GM20000 (cell line): ENCODE measurements around the gene USF3.

Experiments used
- DNase-seq: peaks from one replicate; pipeline ENCODE4 v3.0.0; 2012; ENCODE audit warnings: low spot score
- TF ChIP-seq, protein P1 (sequence below): IDR thresholded peaks from 2 replicates; pipeline ENCODE4 v1.5.1; 2012; ENCODE audit warnings: mild to moderate bottlenecking, control low read depth; ENCODE audit errors: extremely low read depth, missing control alignments

The USF3 gene

DNA sequence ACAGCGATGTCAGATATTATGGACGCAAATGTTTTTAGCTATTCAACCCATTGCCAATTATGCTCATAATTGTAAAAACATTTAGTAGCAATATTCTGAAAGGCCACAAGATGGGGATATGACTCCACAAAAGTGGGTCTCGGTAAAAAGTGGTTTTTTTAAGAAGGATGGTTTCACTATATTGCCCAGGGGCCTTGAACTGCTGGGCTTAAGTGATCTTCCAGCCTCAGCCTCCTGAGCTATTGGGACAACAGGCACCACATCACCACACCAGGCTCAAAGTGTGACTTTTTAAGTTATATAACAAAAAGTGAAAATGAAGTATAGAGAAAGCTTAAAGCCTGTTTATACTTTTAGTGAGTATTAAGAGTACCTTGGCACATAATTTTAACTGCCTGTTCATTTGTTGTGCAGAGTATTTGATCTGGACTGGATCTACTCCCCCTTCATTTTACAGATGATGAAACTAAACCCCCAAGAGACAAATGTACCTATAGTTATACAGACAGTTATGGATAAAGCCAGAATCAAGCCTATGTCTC lies 40.2 kb upstream of the USF3 start:
- DNase-seq: peak; percentile 40

DNA sequence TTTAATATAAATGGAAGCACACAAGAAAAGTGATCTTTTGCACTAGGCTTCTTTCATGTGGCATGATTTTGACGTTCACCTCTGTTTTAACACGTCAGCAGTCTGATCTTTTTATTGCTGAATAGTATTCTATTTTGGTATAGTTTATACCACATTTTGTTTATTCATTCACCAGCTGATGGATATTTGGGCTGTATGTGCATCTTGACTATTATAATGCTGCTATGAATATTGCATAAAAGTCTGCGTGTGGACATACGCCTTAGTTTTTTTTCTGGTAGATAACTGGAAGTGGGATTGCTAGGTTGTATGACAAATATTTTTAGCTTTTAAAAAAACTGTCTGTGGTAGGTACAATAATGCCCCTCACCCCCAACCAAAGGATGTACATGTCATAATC lies 35.3 kb upstream of the USF3 start:
- no peak for DNase-seq
- TF ChIP-seq, protein P1, sequence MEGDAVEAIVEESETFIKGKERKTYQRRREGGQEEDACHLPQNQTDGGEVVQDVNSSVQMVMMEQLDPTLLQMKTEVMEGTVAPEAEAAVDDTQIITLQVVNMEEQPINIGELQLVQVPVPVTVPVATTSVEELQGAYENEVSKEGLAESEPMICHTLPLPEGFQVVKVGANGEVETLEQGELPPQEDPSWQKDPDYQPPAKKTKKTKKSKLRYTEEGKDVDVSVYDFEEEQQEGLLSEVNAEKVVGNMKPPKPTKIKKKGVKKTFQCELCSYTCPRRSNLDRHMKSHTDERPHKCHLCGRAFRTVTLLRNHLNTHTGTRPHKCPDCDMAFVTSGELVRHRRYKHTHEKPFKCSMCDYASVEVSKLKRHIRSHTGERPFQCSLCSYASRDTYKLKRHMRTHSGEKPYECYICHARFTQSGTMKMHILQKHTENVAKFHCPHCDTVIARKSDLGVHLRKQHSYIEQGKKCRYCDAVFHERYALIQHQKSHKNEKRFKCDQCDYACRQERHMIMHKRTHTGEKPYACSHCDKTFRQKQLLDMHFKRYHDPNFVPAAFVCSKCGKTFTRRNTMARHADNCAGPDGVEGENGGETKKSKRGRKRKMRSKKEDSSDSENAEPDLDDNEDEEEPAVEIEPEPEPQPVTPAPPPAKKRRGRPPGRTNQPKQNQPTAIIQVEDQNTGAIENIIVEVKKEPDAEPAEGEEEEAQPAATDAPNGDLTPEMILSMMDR: no peak

More for the DNA sequence above, 40.2 kb upstream of the USF3 start:
- TF ChIP-seq, protein P1: peak; percentile 39

DNA sequence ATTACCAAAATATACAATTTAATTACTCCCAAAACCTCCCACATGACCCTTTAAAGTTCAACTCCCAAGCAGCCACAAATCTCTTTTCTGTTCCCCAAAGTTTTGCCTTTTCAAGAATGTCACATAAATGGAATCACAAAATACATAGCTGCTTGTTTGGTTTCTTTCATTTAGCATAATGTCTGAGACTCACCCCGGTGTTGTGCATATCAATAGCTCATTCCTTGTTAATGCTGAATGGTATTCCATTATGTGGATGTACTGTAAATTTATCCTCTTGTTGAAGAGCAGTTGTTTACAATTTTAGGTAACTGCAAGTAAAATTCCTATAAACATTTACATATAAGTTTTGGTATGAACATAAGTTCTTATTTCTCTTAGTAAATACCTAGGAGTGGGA lies 34.1 kb upstream of the USF3 start:
- TF ChIP-seq, protein P1: no peak
- DNase-seq: no peak

DNA sequence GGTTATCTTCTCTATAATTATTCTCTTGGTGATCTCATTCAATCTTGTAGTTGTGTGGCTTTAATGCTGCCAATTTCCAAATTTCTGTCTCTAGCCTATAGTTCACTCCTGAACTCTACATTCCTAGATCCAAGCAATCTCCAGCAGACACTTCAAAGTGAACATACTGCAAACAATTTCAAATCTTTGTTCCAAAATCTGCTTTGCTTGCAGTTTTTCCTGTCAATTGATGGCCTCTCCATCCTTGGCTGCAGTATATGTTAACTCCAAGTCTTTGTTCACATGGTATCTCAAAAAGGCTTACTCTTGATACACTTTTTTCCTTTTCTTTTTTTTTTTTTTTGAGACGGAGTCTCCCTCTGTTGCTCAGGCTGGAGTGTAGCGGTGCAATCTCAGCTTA lies 32.2 kb upstream of the USF3 start:
- no peak for DNase-seq
- TF ChIP-seq, protein P1: no peak

DNA sequence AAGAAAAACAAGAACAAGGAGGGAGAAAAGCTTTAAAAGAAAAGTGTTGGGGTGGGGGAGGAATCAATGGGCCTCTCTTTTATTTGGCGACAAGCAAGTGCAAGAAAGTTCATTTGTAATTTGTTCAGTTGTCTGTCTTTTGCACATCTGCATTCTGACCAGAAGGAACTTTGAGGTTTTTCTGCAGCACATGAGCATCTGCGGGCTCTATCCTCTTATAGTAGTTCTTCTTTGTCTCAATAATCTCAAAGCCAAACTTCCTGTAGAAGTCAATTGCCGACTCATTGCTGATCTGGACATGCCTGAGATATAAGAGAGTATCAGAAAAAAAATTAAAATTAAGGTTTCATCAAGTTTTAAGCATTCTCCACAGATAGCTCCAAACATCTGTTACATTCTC lies 25.2 kb upstream of the USF3 start:
- TF ChIP-seq, protein P1: no peak
- no peak for DNase-seq

DNA sequence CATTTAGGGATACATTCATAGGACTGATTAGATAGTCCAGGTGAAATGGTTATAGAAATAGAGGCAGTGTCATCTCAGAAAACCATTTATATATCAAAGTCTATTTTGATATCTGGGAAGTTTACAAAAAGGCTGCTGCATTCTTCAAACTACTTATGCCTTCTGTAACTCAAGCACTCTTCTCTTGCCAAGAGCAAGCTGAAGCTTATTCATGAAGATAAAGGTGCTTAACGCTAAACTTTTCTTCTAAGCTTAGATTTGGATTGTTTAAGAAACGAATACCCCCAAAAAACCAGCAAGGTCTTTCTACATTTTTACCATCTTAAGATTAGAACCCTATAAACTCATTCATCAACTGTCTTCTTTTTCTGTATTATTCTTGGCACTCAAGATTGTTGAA lies 23.3 kb upstream of the USF3 start:
- DNase-seq: no peak
- TF ChIP-seq, protein P1: no peak

DNA sequence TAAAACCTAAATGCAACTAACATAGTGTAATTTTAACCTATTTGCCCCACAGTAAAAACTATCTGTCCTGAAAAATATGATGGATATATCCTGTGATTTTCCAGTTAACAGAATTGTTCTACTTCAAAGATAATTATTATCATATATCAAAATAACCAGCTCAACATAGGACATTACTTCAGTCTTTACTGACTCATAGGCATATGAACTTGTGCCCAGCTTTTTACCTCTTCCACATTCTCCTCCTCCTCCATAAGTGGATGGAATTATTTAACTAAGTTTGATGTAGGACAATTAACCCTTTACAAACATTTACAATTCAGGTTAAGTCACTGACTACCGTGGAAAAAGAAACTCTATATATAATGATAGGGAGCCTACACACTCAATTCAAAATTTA lies 22.9 kb upstream of the USF3 start:
- no peak for DNase-seq
- TF ChIP-seq, protein P1: no peak
